ENCODE data around the gene CAPS.
"Not testable (repeated sequence)": the region's sequence is repeated elsewhere in the genome, so short reads cannot be mapped to it uniquely, and the experiment has no call there.

CAPS gene

GRCh38 chr19:5961969-5962945, 48.2 kb downstream of the CAPS start:
- intact Hi-C loops (cut with DNase I; ENCODE audit: low total_unique reads): no loop called here
- Histone ChIP-seq H3K27ac (no peak overlapping the region), H3K4me3 (no peak overlapping the region), H3K36me3 (peaks cover 0 to 14% (median 0%) of the 10 kb centered on the region in 3 donors), H3K27me3 (no peaks in the 10 kb centered on the region), H3K4me1 (peaks cover 0 to 69% (median 40%) of the 10 kb centered on the region in 4 donors), H3K9me3 (no peaks in the 10 kb centered on the region)
- TF ChIP-seq CTCF (IDR thresholded peaks at IDR 0.05): no peak
- peak in 1 of 2 donors; percentile 54 for DNase-seq

DNA sequence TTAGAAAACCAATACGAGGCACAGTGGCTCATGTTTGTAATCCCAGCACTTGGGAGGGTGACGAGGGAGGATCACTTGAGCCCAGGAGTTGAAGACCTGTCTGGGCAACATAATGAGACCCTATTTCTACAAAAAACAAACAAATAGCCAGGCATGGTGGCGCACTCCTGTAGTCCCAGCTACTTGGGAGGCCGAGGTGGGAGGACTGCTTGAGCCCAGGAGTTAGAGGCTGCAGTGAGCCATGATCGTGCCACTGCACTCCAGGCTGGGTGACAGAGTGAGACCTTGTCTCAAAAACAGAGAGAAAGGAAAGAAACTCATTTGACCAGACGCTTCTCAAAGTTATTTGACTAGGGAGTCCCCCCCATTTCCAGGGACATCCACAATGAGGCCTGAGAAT, 49.2 kb downstream of the CAPS start:
- H3K27me3 ChIP-seq; intact Hi-C loops (cut with DNase I; ENCODE audit: low total_unique reads); H3K27ac ChIP-seq; H3K4me3 ChIP-seq; DNase-seq; H3K9me3 ChIP-seq: not testable (repeated sequence)
- Histone ChIP-seq H3K36me3 (peaks cover 0 to 14% (median 0%) of the 10 kb centered on the region in 3 donors), H3K4me1 (peaks cover 0 to 78% (median 48%) of the 10 kb centered on the region in 4 donors)

GRCh38 chr19:5963855-5964254, 49.8 kb downstream of the CAPS start:
- DNase-seq: no peak
- Histone ChIP-seq H3K4me3 (no peak overlapping the region), H3K27ac (no peak overlapping the region), H3K27me3 (no peaks in the 10 kb centered on the region), H3K9me3 (no peaks in the 10 kb centered on the region), H3K36me3 (peaks cover 0 to 14% (median 0%) of the 10 kb centered on the region in 3 donors), H3K4me1 (peaks cover 0 to 78% (median 54%) of the 10 kb centered on the region in 4 donors)
- intact Hi-C loops (cut with DNase I; ENCODE audit: low total_unique reads): no loop called here
- no peak for TF ChIP-seq CTCF (IDR thresholded peaks at IDR 0.05)

GRCh38 chr19:5964816-5965565, 50.9 kb downstream of the CAPS start:
- intact Hi-C loops (cut with DNase I; ENCODE audit: low total_unique reads): no loop called here
- TF ChIP-seq CTCF (IDR thresholded peaks at IDR 0.05): no peak
- H3K27ac ChIP-seq: no peak overlapping the region
- H3K4me3 ChIP-seq: no peak overlapping the region
- H3K4me1 ChIP-seq: peaks cover 0 to 73% (median 54%) of the 10 kb centered on the region in 4 donors
- peaks cover 0 to 14% (median 0%) of the 10 kb centered on the region in 3 donors for H3K36me3 ChIP-seq
- no peak for DNase-seq
- no peaks in the 10 kb centered on the region for H3K27me3 ChIP-seq
- no peaks in the 10 kb centered on the region for H3K9me3 ChIP-seq

All from tibial artery (tissue), 4 donors.